Gastrocnemius medialis (tissue), 4 donors: ENCODE results near the gene DPEP3.
A peak's percentile ranks its signal among the peaks of the same experiment; 100 is the strongest.

Experiments used
- POLR2A ChIP-seq, 2 donors: fragments of 450-650 bp; IDR thresholded peaks; one replicate each; pipeline ENCODE4 v1.6.1; 2017; ENCODE audit warnings: antibody characterized with exemption in 2 of 2, mild to moderate bottlenecking in 2 of 2, moderate library complexity in 2 of 2
- TF ChIP-seq, protein P1 (sequence below), 5 experiments: fragments of 450-650 bp in 3 of 5; fragments of 200-600 bp in 2 of 5; sonication (generic) in 2 of 5; IDR thresholded peaks in 4 of 5; conservative IDR thresholded peaks in 1 of 5; 1 replicate in 4 of 5; 2 replicates in 1 of 5; pipeline ENCODE4 v1.5.1; 2016 to 2019; ENCODE audit warnings: antibody characterized with exemption in 5 of 5, mild to moderate bottlenecking in 3 of 5, moderate library complexity in 3 of 5

DNA sequence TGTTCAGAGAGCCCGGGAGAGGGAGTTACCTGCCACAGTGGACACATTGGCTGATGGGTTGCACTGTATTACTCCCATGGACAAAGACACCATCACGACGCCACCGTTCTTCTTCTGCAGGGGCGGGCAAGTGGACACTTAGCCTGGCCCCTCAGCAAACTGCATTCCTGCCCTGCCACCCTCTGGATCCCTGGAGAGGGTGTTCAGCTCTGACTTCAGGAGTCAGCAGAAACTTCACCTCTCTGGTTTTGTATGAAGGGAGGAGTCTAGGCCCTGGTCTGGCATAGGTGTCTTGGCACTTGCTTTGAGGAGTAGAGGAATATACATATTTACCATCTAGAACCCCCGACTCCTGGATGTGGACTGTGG lies 9.7 kb upstream of the DPEP3 start:
- TF ChIP-seq, protein P1, sequence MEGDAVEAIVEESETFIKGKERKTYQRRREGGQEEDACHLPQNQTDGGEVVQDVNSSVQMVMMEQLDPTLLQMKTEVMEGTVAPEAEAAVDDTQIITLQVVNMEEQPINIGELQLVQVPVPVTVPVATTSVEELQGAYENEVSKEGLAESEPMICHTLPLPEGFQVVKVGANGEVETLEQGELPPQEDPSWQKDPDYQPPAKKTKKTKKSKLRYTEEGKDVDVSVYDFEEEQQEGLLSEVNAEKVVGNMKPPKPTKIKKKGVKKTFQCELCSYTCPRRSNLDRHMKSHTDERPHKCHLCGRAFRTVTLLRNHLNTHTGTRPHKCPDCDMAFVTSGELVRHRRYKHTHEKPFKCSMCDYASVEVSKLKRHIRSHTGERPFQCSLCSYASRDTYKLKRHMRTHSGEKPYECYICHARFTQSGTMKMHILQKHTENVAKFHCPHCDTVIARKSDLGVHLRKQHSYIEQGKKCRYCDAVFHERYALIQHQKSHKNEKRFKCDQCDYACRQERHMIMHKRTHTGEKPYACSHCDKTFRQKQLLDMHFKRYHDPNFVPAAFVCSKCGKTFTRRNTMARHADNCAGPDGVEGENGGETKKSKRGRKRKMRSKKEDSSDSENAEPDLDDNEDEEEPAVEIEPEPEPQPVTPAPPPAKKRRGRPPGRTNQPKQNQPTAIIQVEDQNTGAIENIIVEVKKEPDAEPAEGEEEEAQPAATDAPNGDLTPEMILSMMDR (IDR thresholded peaks at IDR 0.05 in 4 of 5, conservative IDR thresholded peaks at IDR 0.05 in 1 of 5): peak in 1 of 5 experiments; percentile 9
- TF ChIP-seq POLR2A (IDR thresholded peaks at IDR 0.05): no peak
